Ecto neural progenitor cell (in vitro differentiated cells): ENCODE data around the gene DLGAP3.
A peak's percentile ranks its signal among the peaks of the same experiment; 100 is the strongest.

Source experiments
- DNase-seq: peaks from one replicate; pipeline ENCODE4 v3.0.0-alpha.2; 2018; ENCODE audit warnings: low spot score

Gene DLGAP3

GRCh38 chr1:34928699-34929496, 552 bp downstream of the DLGAP3 start:
- no peak for DNase-seq

GRCh38 chr1:34928066-34928696, 1.3 kb downstream of the DLGAP3 start:
- DNase-seq: no peak

- DNase-seq: no peak
Measured at GRCh38 chr1:34927316-34927715, 2.1 kb downstream of the DLGAP3 start.

GRCh38 chr1:34926894-34927293, 2.6 kb downstream of the DLGAP3 start:
- DNase-seq: no peak

GRCh38 chr1:34926156-34926555, 3.3 kb downstream of the DLGAP3 start:
- DNase-seq: no peak

GRCh38 chr1:34925730-34926129, 3.7 kb downstream of the DLGAP3 start:
- DNase-seq: no peak

- peak; percentile 89 for DNase-seq
Measured at GRCh38 chr1:34924759-34925555, 4.5 kb downstream of the DLGAP3 start.

- no peak for DNase-seq
Measured at GRCh38 chr1:34923490-34923889, 6.0 kb downstream of the DLGAP3 start.

GRCh38 chr1:34918977-34919561, 10.4 kb downstream of the DLGAP3 start:
- DNase-seq: peak; percentile 60

- DNase-seq: no peak
Measured at GRCh38 chr1:34918386-34918976, 11.0 kb downstream of the DLGAP3 start.

GRCh38 chr1:34917017-34917416, 12.4 kb downstream of the DLGAP3 start:
- DNase-seq: peak; percentile 15

GRCh38 chr1:34916104-34916503, 13.3 kb downstream of the DLGAP3 start:
- peak; percentile 15 for DNase-seq

- peak; percentile 30 for DNase-seq
Measured at GRCh38 chr1:34915521-34915920, 13.9 kb downstream of the DLGAP3 start.

- DNase-seq: no peak
Measured at GRCh38 chr1:34914958-34915357, 14.5 kb downstream of the DLGAP3 start.

GRCh38 chr1:34911465-34911864, 18.0 kb downstream of the DLGAP3 start:
- no peak for DNase-seq

GRCh38 chr1:34910425-34910824, 19.0 kb downstream of the DLGAP3 start:
- DNase-seq: no peak

GRCh38 chr1:34908369-34908768, 21.1 kb downstream of the DLGAP3 start:
- DNase-seq: no peak

- DNase-seq: no peak
Measured at GRCh38 chr1:34907487-34908090, 21.9 kb downstream of the DLGAP3 start.

GRCh38 chr1:34906756-34907155, 22.7 kb downstream of the DLGAP3 start:
- DNase-seq: no peak

GRCh38 chr1:34906222-34906621, 23.2 kb downstream of the DLGAP3 start:
- DNase-seq: no peak

GRCh38 chr1:34905098-34905459, 24.4 kb downstream of the DLGAP3 start:
- DNase-seq: no peak
